GM10266 (cell line): ENCODE measurements around the gene WRAP73.

Experiments
- DNase-seq: peaks from one replicate; pipeline ENCODE4 v3.0.0; 2012; ENCODE audit errors: extremely low spot score
- CTCF ChIP-seq: IDR thresholded peaks from 2 replicates; pipeline ENCODE4 v1.5.1; 2012; ENCODE audit warnings: mild to moderate bottlenecking, low read depth; ENCODE audit not compliant: control insufficient read depth, insufficient read depth; ENCODE audit errors: missing control alignments

Gene WRAP73

GRCh38 chr1:3677484-3677883 lies 27.6 kb upstream of the WRAP73 start:
- no peak for DNase-seq
- TF ChIP-seq CTCF, result no peak

GRCh38 chr1:3676581-3677470 lies 26.9 kb upstream of the WRAP73 start:
- TF ChIP-seq CTCF, result peak; percentile 41
- peak; percentile 79 for DNase-seq

GRCh38 chr1:3675436-3675835 lies 25.5 kb upstream of the WRAP73 start:
- no peak for DNase-seq
- no peak for TF ChIP-seq CTCF

GRCh38 chr1:3674100-3675094 lies 24.5 kb upstream of the WRAP73 start:
- DNase-seq, result no peak

GRCh38 chr1:3673381-3674099 lies 23.6 kb upstream of the WRAP73 start:
- DNase-seq, result peak; percentile 65
- peak; percentile 24 for TF ChIP-seq CTCF

More at GRCh38 chr1:3674100-3675094, 24.5 kb upstream of the WRAP73 start:
- no peak for TF ChIP-seq CTCF

- no peak for DNase-seq
- no peak for TF ChIP-seq CTCF
Measured at GRCh38 chr1:3672971-3673361, 23.1 kb upstream of the WRAP73 start.
